ENCODE measurements around the gene TBX10. TPM values are rescaled to one million over a fixed set of nuclear protein-coding genes. Genes with fewer than 3 reads are reported as not detected.

Gene TBX10
- total RNA-seq, 2 experiments from 2014 or later, result not detected

DNA sequence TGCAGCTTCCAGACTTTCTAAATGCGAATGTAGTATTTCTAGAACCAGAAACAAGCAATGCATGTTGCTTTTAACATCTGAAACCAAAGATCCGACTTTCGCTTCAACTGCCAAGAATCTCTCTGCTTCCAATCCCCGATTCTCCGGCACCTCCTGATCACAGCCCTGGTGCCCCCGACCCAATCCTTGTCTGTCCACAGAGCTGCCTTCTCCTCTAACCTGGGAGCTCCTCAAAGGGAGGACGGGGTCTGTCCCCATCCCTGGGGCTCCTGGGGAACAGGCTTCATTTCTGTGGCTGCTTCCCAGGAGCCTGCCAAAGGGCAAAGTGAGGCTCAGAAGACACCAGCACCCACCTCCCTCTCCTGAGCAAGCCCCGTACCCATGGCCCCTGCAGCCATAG lies 34.3 kb upstream of the TBX10 start:
- no peaks in the 10 kb centered on the region for H3K4me1 Mint-ChIP-seq (ENCODE audit: low read depth)
- intact Hi-C loops (cut with DNase I, micrococcal nuclease), result no loop called here
- no peak for ATAC-seq (ENCODE audit: poor library complexity)
- Histone ChIP-seq H3K27me3 (ENCODE audit: control insufficient read depth in 1 of 2, insufficient read depth in 2 of 2, low read length in 2 of 2) (peaks cover 4 to 6% of the 10 kb centered on the region in 2 experiments), H3K36me3 (ENCODE audit: insufficient read depth, low read length) (no peaks in the 10 kb centered on the region), H3K4me1 (ENCODE audit: insufficient read depth, low read length) (no peaks in the 10 kb centered on the region), H3K27ac (ENCODE audit: low read depth in 1 of 2, low read length in 2 of 2) (no peak overlapping the region), H3K4me3 (ENCODE audit: low read length) (no peak overlapping the region), H3K9me3 (ENCODE audit: control insufficient read depth in 1 of 2, insufficient read depth in 1 of 2, low read length in 2 of 2) (peaks cover 0 to 9% of the 10 kb centered on the region in 2 experiments)
- no peak overlapping the region for H3K4me3 Mint-ChIP-seq
- H3K9me3 Mint-ChIP-seq, result no peaks in the 10 kb centered on the region
- no peak overlapping the region for H3K27ac Mint-ChIP-seq
- TF ChIP-seq, protein P1, sequence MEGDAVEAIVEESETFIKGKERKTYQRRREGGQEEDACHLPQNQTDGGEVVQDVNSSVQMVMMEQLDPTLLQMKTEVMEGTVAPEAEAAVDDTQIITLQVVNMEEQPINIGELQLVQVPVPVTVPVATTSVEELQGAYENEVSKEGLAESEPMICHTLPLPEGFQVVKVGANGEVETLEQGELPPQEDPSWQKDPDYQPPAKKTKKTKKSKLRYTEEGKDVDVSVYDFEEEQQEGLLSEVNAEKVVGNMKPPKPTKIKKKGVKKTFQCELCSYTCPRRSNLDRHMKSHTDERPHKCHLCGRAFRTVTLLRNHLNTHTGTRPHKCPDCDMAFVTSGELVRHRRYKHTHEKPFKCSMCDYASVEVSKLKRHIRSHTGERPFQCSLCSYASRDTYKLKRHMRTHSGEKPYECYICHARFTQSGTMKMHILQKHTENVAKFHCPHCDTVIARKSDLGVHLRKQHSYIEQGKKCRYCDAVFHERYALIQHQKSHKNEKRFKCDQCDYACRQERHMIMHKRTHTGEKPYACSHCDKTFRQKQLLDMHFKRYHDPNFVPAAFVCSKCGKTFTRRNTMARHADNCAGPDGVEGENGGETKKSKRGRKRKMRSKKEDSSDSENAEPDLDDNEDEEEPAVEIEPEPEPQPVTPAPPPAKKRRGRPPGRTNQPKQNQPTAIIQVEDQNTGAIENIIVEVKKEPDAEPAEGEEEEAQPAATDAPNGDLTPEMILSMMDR (IDR thresholded peaks at IDR 0.05), result no peak
- CTCF ChIA-PET, result interaction anchor here (0.5 kb wide), 1 partner anchor 38 kb away, joined by 3 read pairs; no protein-coding TSS in a partner anchor
- no peaks in the 10 kb centered on the region for H3K36me3 Mint-ChIP-seq (ENCODE audit: low read depth)
- peaks cover 6% of the 10 kb centered on the region for H3K27me3 Mint-ChIP-seq
- DNase-seq, result no peak
- POLR2A ChIA-PET, result no interaction called here

DNA sequence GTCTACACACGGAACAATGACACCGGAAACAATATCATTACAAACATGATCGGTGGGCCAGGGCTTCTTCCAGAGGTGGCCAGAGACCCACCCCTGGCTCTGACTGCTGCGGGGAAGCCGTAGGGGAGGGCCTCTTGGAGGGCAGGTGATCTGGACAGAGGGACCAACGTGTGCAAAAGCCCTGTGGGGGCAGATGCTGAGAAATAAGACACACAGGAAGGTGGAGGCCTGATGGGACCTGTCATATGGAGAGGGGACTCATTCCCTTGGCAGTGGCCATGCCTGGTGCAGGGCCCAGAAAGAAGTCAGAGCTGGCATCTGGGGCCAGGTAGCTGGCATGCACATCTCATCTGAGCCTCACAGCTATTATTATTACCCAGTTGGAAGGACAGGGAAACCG lies 33.8 kb upstream of the TBX10 start:
- POLR2A ChIA-PET, result no interaction called here

DNA sequence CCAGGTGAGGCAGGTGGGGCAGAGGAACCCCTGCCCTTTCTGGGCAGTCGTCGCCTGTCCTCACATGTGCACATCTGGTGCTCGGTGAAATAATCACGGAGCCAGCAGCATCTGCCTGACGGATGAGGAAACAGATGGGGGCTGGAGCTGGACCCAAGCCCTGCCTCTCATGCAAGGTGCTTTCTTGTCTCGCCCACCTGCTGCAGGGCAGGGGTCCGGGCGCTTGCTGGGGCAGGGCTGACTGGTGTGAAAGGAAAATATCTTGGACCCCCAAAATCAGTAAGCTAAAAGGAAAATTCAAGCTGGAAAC lies 31.6 kb upstream of the TBX10 start:
- peaks cover 6% of the 10 kb centered on the region for H3K27me3 Mint-ChIP-seq
- CTCF ChIA-PET, result interaction anchor here (0.6 to 1.4 kb wide), 2 partner anchors 12 to 59 kb away, joined by 3 read pairs; no protein-coding TSS in a partner anchor
- H3K4me3 Mint-ChIP-seq, result no peak overlapping the region
- H3K4me1 Mint-ChIP-seq (ENCODE audit: low read depth), result no peaks in the 10 kb centered on the region
- ATAC-seq (ENCODE audit: poor library complexity) (no peak), DNase-seq (no peak)
- H3K9me3 Mint-ChIP-seq, result no peaks in the 10 kb centered on the region
- TF ChIP-seq, protein P1 (IDR thresholded peaks at IDR 0.05), result no peak
- Histone ChIP-seq H3K4me3 (ENCODE audit: low read length) (no peak overlapping the region), H3K9me3 (ENCODE audit: control insufficient read depth in 1 of 2, insufficient read depth in 1 of 2, low read length in 2 of 2) (peaks cover 0 to 9% of the 10 kb centered on the region in 2 experiments), H3K27me3 (ENCODE audit: control insufficient read depth in 1 of 2, insufficient read depth in 2 of 2, low read length in 2 of 2) (peaks cover 4 to 6% of the 10 kb centered on the region in 2 experiments), H3K36me3 (ENCODE audit: insufficient read depth, low read length) (no peaks in the 10 kb centered on the region), H3K27ac (ENCODE audit: low read depth in 1 of 2, low read length in 2 of 2) (no peak overlapping the region), H3K4me1 (ENCODE audit: insufficient read depth, low read length) (no peaks in the 10 kb centered on the region)
- POLR2A ChIA-PET, result no interaction called here
- no peaks in the 10 kb centered on the region for H3K36me3 Mint-ChIP-seq (ENCODE audit: low read depth)
- intact Hi-C loops (cut with DNase I, micrococcal nuclease), result no loop called here
- no peak overlapping the region for H3K27ac Mint-ChIP-seq

More for the DNA sequence above, 33.8 kb upstream of the TBX10 start:
- ATAC-seq (ENCODE audit: poor library complexity) (no peak), DNase-seq (no peak)
- no peaks in the 10 kb centered on the region for H3K36me3 ChIP-seq (ENCODE audit: insufficient read depth, low read length)
- H3K4me1 ChIP-seq (ENCODE audit: insufficient read depth, low read length), result no peaks in the 10 kb centered on the region
- no peaks in the 10 kb centered on the region for H3K4me1 Mint-ChIP-seq (ENCODE audit: low read depth)
- H3K9me3 Mint-ChIP-seq, result no peaks in the 10 kb centered on the region
- peaks cover 0 to 9% of the 10 kb centered on the region in 2 experiments for H3K9me3 ChIP-seq (ENCODE audit: control insufficient read depth in 1 of 2, insufficient read depth in 1 of 2, low read length in 2 of 2)
- CTCF ChIA-PET, result interaction anchor here (0.5 kb wide), 1 partner anchor 38 kb away, joined by 3 read pairs; no protein-coding TSS in a partner anchor
- H3K4me3 Mint-ChIP-seq, result no peak overlapping the region
- no peak overlapping the region for H3K27ac ChIP-seq (ENCODE audit: low read depth in 1 of 2, low read length in 2 of 2)
- H3K27me3 ChIP-seq (ENCODE audit: control insufficient read depth in 1 of 2, insufficient read depth in 2 of 2, low read length in 2 of 2), result peaks cover 4 to 6% of the 10 kb centered on the region in 2 experiments
- H3K36me3 Mint-ChIP-seq (ENCODE audit: low read depth), result no peaks in the 10 kb centered on the region
- no peak overlapping the region for H3K27ac Mint-ChIP-seq
- H3K4me3 ChIP-seq (ENCODE audit: low read length), result no peak overlapping the region
- TF ChIP-seq, protein P1 (IDR thresholded peaks at IDR 0.05), result no peak
- intact Hi-C loops (cut with DNase I, micrococcal nuclease), result no loop called here
- peaks cover 6% of the 10 kb centered on the region for H3K27me3 Mint-ChIP-seq

Data from CD4-positive, alpha-beta T cell (primary cell).